HG02884 (cell line): Measurements from ENCODE around the gene VSTM2L.

Experiments used
- ATAC-seq: cut with Tn5 transposase; IDR thresholded peaks from one replicate; pipeline ENCODE4 v1.9.1; 2021; ENCODE audit warnings: mild to moderate bottlenecking, moderate library complexity; ENCODE audit not compliant: unreplicated experiment

VSTM2L gene

DNA sequence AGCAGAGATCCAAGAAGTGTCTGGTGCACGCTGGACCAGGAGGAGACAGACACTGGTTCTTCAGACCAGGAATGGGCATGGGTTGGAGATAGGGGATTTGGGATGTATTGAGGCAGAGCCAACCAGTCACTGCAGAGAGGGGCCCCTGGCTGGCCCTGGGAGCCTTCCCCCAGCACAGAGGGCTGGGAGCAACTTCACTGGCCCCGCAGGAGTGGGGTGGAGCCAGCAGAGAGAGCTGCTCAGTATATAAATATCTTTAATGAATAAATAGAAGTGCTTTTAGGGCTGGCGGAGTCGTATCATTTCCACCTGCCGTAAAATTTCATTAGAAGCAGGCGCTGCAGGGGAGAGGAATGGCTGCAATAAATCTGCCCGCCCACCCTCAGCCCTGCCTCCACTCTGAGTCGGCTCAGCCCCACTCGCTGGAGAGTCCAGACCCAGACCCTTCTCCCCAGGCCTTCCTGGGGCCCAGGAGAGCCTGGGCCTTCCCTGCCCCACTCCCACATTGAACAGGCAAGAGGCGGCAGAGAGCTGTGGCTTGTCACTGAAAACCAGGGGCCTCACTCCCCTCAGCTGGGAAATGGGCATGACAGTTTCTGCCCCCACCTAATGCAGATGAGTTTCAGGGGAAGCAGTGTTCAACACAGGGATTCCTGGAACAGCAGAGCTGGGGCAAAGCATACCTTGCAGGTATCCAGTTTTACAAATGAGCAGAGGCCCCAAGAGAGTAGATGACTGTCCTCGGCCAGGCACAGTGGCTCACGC is 23.9 kb upstream of the VSTM2L start:
- ATAC-seq = no peak

DNA sequence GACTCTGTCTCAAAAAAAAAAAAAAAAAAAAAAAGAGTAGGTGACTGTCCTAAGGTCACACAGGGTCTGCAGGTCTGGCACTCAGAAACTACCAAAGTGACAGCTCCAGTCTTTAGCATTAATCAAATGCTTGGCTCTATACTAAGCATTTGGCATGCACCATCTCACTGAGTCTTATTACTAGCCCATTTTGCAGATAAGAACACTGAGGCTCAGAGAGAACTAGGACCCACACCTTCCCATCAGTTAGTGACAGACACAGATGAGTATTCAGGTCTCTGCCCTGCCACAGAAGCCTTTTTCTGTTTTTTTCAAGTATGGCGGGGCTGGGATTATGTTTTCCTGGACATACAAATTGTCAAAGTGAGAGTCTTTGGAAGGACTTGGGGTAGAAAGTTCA is 23.1 kb upstream of the VSTM2L start:
- ATAC-seq = no peak

DNA sequence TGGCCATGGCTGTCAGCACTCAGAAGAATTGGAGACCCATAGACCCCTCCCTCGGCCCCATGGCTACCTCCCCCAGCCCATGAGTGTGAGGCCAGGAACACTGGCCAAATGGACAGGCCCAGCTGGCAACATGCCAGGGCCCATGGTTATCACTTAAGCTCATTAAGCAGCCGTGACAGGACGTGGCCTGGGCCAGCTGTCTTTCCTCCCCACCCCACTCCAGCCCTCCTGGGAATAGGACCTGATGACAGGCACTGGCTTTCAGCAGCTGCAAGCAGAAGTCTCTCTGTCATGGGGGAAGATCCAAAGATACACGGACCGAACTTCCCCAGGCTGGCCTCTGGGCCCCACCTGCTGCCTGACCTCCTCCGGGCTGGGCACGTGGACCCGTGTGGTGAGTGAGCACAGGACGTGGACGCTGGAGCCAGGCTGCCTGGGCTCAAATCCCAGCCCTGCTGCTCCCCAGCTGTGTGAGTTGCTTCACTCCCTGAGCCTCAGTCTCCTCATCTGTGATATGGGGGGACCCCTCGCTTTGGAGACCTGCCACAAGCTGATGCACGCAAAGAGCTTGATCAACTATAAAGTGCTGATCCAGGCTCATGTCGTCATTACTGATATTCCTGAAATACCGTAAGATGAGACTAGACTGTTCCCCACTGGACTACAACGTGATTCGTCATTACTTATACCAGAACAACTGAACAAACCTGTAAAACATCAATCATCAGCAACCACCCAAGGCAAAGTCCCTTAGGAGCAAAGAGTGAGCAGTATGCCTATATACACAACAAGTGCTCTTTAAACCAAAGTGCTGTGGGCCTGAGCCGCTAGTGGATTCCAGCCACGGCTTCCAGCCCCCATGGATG is 22.0 kb upstream of the VSTM2L start:
- ATAC-seq = no peak

DNA sequence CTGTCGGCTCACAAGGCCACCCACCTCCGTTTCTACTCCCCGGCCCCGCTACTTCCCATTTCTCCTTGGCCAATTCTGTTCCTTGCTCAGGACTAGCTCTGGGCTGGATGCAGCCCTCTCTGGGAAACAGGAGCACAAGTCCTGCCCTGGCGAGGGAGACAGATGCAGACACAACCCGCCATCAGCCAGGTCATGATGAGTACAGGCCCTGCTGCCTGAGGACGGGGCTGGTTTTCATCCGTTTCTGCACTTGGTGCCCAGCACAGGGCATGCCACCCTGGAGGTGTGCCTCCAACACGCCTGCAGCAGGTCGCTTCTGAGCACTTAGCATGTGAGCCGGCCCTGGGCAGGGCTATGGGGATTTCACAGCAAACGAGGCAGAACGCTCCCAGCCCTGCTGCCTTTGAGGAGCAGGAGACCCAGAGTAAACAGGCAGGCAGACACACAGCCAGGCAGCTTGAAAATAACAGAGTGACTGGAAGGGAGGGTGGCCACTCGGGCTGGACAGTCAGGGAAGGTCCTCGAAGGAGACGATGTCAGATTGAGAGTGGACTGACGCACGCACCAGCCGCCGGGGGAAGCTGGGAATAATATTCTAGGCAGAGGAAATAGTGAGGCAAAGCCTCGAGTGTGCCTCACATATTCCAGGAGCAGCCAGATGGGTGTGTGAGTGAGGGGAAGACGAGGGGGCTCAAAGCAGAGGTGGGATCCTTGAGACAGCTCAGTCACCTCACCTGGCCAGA is 21.2 kb upstream of the VSTM2L start:
- no peak for ATAC-seq

DNA sequence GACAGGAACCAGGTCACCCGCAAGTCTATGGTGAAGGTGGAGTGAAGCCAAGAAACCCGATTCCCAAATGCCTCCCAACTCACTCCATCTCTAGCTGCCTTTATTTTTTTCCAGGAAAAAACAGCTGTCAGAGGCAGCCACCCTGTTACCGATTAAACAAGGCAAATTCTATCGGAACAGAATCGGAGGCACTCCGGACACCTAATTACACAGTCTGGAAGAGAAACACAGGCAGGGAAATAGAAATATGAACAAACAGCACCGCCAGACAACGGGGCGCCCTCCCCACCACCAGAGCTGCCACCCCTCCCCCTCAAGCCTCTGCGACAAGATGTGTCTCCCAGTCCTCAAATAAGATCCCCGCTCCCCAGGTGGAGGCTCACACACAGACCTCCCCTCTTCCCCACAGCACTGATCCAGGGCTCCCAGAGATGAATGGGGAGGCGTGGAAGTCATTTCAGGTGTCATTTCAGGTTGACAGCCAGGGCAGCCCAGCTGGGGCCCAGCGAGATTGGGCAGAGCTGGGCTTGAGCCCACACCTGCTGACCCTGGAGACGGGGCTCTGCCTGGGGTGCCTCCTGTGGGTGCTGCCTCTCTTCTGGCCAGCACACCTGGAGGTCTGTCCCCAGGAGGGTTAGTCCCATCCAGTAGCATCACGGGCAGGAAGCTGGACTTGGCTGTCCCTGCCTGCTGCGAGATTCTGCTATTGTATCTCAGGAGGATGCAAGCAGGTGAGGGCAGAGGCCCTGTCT is 19.8 kb upstream of the VSTM2L start:
- no peak for ATAC-seq

DNA sequence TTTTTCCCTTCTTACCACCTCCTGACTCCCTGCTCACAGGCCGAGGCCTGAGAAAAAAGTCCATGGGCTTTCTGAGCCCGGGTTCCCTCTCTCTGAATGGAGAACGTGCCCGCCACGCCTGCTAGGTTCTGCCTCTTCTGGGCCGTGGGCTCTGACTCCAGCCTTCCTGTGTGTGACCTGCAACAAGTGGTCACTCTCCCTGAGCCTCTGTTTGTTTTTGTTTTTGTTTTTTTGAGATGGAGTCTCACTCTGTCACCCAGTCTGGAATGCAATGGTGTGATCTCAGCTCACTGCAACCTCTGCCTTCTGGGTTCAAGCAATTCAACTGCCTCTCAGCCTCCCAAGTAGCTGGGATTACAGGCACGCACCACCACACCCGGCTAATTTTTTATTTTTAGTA is 17.9 kb upstream of the VSTM2L start:
- no peak for ATAC-seq

DNA sequence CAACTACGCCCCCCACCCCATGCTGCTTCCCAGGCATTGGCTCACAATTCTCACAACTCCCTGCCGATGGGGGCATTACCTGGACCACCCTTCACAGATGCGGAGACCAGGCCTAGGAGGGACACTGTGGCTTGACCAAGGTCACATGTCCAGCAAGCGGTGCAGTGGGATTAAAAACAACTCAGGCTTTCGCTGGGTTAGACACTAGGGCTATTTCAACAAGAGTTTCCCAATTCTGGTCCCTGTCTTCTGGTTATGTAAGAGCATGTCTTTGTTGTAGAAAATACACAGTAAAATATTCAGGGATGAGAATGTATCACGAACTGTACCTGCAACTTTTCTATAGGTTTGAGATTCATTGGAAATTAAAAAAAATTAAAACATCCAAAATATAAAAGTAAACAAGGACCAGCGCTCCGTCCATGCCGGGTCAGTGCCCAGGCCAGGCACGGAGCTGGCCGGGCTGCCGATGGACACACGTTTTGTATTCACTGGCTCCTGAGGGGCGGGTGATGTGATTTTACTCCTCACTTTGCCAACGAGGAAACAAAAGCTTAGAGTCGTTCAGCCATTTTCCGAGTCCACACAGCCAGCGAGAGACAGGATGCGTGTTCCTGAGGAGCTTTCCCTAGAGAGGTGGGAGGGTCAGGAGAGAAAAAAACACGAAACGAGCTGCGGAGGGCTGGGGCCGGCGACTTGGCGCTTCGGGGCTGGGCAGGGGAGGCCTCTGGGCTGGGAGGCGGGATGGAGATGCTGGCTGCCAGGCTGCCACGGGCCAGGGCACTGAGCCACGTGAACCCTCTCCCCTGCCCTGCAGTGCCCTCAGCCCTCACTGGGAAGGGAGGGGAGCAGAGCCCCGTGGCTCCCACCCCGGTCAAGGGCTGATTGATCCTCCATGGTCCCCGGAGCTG is 17.1 kb upstream of the VSTM2L start:
- ATAC-seq = no peak

DNA sequence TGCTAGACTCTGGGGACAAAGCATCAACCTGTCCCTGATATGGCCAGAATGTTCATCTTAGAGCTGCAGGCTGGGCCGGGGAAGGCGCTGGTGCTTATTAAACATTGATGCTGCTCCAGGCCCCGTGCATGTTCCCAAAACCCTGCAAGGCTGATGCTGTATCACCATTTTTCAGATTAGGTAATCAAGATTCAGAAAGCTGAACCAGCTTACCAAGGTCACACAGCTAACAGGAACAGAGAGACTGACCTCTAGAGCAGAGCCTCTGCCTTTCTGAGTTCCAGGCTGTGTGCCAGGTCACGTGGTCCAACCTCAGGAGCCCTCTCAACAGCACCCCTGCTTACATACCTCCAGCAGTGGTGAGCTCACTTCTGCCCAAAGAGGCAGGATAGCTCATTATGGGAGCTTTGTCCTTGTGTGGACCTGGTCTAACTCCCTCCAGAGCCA is 16.1 kb upstream of the VSTM2L start:
- no peak for ATAC-seq

DNA sequence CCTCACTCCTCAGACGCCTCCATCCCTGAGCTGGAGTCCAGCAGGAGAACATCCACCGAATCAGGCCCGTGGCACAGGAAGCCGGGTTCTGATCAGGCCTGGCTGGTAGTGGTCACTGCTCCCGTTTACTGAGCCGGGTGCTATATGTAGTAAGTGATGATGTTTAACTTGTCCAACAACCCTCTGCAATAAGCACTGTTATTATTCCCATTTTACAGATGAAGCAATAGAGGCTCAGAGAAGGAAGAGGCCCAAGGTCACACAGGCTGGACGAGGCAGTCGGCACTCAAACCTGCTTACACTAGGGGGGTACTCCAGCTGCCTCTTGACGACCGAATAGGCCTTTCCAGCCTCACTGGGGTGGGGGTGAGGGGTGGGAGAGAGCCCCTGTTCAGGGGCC is 14.3 kb upstream of the VSTM2L start:
- no peak for ATAC-seq

DNA sequence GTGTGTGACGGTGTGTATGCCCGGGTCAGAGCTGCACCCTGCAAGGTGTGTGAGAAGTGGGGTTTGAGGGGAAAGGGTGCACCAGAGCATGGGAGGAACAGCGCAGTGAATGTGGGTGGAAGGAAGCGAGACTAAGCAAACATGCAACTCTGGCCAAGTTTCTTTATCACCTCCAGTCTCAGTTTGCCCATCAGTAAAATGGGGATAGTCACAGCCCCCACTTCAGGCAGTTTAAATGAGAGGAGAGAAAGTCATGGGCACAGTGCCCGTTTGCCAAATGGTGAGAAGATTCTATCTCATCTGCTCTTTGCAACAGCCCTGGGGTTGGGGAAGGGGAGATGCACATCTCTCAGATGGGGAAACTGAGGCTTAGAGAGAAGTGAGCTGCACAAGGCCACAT is 12.8 kb upstream of the VSTM2L start:
- ATAC-seq = no peak

DNA sequence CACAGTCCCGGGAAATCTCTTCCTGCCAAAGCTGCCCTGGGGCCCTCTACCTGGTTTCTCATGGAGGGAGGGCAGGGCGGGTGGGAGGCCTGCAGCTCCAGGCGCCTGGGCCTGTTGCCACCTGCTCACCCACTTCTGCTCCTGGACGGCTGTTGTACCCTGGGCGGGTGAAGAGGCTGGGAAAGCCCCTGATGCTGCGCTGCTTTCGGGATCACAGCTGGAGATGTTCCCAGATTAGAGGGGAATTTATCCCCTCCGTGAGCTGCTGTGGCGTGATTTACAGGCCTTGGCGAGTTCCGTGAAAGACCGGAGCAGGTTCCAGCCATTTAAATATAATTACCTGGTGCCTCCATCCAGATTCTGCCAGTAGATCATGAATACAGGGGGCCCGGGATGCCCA is 12.3 kb upstream of the VSTM2L start:
- no peak for ATAC-seq

DNA sequence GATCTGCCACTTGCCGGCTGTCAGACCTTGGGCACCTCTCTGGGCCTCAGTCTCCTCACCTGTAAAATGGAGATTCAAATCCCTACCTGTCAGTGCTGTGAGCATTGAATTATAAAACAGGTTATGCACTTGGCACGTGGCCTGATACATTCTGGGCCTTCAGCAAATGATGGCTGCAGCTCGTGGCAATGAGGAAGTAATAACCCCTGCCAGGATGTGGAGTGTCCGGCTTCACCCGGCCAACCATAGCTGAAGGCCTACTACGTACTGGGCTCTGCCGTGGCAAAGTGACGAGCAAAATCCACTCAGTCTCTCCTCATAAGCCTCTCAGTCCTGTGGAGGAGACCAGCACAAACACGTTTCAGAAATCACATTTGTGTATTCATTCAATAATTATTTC is 10.9 kb upstream of the VSTM2L start:
- ATAC-seq = no peak

DNA sequence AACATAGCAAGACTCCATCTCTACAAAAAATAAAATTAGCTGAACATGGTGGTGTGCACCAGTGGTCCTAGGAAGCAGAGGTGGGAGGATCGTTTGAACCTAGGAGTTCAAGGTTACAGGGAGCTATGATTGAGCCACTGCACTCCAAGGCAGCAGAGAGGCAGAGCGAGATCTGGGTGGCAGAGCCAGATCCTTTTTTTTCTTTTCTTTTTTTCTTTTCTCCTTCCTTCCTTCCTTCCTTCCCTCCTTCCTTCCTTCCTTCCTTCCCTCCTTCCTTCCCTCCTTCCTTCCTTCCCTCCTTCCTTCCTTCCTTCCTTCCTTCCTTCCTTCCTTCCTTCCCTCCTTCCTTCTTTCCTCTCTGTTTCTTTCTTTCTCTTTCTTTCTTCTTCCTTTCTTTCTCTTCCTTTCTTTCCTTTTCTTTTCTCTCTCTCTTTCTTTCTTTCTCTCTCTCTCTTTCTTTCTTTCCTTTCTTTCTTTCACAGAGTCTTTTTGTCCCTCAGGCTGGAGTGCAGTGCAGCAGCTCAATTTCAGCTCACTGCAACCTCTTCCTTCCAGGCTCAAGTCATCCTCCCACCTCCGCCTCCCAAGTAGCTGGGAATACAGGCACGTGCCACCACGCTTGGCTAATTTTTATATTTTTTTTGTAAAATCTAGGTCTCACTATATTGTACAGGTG is 9.2 kb upstream of the VSTM2L start:
- ATAC-seq = no peak

DNA sequence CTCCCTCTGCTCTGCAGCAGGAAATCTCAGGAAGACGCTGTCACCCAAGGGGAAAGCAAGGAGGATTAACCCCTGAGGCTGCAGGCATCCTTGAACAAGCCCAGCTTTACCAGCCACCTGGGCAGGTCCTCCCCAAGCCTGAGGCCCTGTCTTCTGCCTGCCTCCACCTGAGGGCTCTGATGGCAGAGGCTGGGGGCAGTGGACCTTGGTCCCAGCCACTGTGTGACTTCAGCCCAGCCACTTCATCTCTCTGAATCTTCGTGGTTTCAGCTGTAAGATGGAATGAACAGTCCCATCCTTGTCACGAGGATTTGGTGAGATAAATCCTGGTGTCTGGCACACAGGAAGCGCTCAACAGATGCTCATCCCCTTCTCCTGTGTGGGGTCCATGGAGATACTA is 8.5 kb upstream of the VSTM2L start:
- no peak for ATAC-seq

DNA sequence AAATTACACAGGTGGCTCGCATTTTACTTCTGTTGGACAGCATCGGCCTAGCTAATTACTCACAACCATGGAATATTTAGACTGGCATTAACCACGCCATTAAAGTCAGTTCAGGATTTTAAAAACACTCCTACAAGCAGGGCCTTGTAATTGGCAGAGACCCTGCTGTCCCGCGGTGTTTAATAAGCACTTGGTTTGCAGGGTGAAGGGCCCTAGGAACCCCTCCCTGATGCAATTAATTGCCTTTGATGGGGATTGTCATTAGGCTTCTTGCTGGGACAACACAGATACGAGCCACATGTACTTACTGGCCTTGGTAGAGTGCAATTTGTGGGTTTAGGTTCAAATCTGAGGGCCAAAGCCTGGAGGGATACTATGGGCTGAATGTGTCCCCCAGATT is 7.8 kb upstream of the VSTM2L start:
- no peak for ATAC-seq

DNA sequence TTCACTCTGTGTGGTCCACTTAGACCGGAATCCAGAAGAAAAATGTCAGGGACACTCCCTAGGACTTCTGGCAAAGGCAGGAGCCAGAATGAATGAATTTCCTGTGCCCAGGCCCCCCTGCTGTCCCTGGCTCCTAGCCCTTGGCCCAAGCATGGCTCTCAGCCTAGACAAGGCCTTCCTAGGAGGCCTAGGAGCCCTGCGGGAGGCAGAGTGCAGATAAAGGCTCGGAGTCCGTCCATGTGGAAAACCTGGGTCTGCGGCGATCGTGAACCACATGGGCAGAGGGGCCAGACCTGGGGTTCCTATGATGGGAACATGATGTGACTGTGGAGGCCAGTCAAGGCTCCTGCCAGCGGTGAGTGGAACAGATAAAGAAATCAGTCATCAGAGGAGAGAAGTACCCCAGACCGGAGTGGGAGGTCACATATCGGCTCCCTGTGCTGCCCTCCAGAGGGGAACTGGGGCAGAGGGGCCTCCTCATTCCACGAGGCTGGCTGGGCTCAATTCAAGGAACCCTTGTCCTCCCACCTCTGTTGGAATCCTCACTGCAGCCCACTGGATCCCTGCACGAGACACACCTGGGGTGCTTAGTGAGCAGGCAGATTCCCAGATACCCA is 5.9 kb upstream of the VSTM2L start:
- ATAC-seq = no peak

DNA sequence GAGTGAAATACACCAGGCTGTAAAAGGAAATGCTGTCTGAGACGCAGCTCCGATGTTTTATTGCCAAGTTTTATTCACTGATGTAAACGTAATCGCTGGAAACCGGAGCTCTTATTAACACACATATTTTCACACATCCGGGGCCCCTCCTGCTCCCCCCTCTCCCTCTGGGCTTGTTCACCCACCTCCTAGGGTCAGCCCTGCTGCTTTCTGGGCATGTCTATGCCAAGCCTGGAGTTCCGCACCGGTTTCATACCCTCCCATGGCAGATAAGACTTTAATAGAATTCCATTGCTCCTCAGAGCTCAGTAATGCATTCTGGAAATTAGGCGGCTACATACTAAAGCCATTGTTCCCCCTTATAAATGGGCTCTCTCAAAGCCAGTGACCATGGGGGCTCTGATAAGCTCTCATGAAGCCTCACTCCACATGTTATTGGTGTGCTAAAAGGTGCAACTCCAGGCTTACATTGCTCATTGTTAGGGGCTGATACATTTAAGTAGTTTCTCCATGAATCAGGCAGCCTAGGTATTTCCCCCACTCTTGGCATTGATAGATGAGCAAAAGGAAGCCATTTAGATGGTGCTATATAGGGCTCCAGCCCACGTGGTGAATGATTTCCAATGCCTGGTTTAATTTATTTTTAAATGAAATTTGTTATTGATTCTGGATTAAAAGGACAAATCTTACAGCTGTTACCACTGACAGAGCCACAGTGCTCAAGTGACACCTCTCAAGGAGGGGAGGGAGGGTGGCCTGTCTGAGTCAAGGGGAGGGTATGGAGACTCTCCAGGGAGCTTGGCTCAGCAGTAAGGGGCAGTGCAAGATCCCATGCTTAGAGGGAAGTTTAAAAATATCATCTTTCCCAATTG is 4.5 kb upstream of the VSTM2L start:
- ATAC-seq = no peak
